Measurements from ENCODE around the gene OR6N2. TPM values are rescaled to one million over a fixed set of nuclear protein-coding genes. Genes with fewer than 3 reads are reported as not detected.

Gene OR6N2
- total and polyA plus RNA-seq, 12 donors = not detected

- intact Hi-C loops (cut with DNase I) = no loop called here
- no peak for TF ChIP-seq POLR2A (IDR thresholded peaks at IDR 0.05)
- TF ChIP-seq CTCF (IDR thresholded peaks at IDR 0.05) = no peak
- Histone ChIP-seq H3K36me3 (replicated peaks in 1 of 2) (no peaks in the 10 kb centered on the region), H3K27ac (no peak within 1 kb of the TSS), H3K4me3 (no peak within 1 kb of the TSS), H3K9me3 (replicated peaks in 1 of 3) (no peaks in the 10 kb centered on the region), H3K4me1 (replicated peaks in 1 of 2) (no peaks in the 10 kb centered on the region), H3K27me3 (no peaks in the 10 kb centered on the region)
- 51 to 58% (median 56%) methylated on average over 6 of the region's 6 CpGs for WGBS, 4 donors
- no peak for DNase-seq
These were observed 8.8 kb downstream of the OR6N2 start, which contains the start of gene OR6N1 for GRCh38 chr1:158771950-158772866. OR6N1 (minus strand) TSS chr1:158772195; CDS start chr1:158766682, 5,513 bp downstream.

- no peak for DNase-seq
- Histone ChIP-seq H3K27me3 (no peaks in the 10 kb centered on the region), H3K27ac (no peak within 1 kb of the TSS), H3K9me3 (replicated peaks in 1 of 3) (no peaks in the 10 kb centered on the region), H3K4me3 (no peak within 1 kb of the TSS), H3K4me1 (replicated peaks in 1 of 2) (no peaks in the 10 kb centered on the region), H3K36me3 (replicated peaks in 1 of 2) (no peaks in the 10 kb centered on the region)
- intact Hi-C loops (cut with DNase I) = no loop called here
- no peak for TF ChIP-seq POLR2A (IDR thresholded peaks at IDR 0.05)
- TF ChIP-seq CTCF (IDR thresholded peaks at IDR 0.05) = no peak
- 74 to 87% (median 80%) methylated on average over 2 of the region's 2 CpGs for WGBS, 4 donors
These were observed 26.6 kb downstream of the OR6N2 start, which contains the start of gene OR6K6 for GRCh38 chr1:158754420-158754819. OR6K6 (plus strand) TSS chr1:158754720; CDS start chr1:158754888, 168 bp downstream.

- H3K4me1 ChIP-seq (replicated peaks in 1 of 2) = no peaks in the 10 kb centered on the region
- intact Hi-C loops (cut with DNase I) = no loop called here
- WGBS, 4 donors = 86 to 90% (median 88%) methylated on average over 4 to 9 of the region's 9 CpGs
These were observed 28.8 kb downstream of the OR6N2 start for GRCh38 chr1:158752155-158752712.

More at GRCh38 chr1:158752155-158752712, 28.8 kb downstream of the OR6N2 start:
- Histone ChIP-seq H3K9me3 (replicated peaks in 1 of 3) (no peaks in the 10 kb centered on the region), H3K27ac (no peak overlapping the region), H3K36me3 (replicated peaks in 1 of 2) (no peaks in the 10 kb centered on the region), H3K4me3 (no peak overlapping the region), H3K27me3 (no peaks in the 10 kb centered on the region)
- no peak for TF ChIP-seq POLR2A (IDR thresholded peaks at IDR 0.05)
- TF ChIP-seq CTCF (IDR thresholded peaks at IDR 0.05) = no peak
- DNase-seq = no peak
